Kidney (tissue), 14 donors: Measurements from ENCODE around the gene IMMP2L. TPM values are rescaled to one million over a fixed set of nuclear protein-coding genes. Genes with fewer than 3 reads are reported as not detected.

Experiments used
- DNase-seq, 5 donors: peaks; one replicate each; pipeline ENCODE4 v3.0.0-alpha.2; 2013 to 2020
- FAIRE-seq: peaks from 2 replicates; lab custom pipeline; 2012; peaks lifted over from hg19 to GRCh38; lab: Jason Lieb, UNC
- H3K27ac ChIP-seq, 2 donors: one replicate each; pipeline ENCODE4 v1.7.0; 2013; ENCODE audit warnings: low read depth in 2 of 2, low read length in 2 of 2, inconsistent platforms in 1 of 2
- H3K27me3 ChIP-seq: one replicate; pipeline ENCODE4 v1.7.1; 2013; ENCODE audit warnings: low read length, inconsistent platforms; ENCODE audit not compliant: control insufficient read depth, insufficient read depth
- H3K36me3 ChIP-seq, 3 donors: one replicate each; pipeline versions ENCODE4 v1.7.0 to v1.7.1; 2013; ENCODE audit warnings: low read length in 3 of 3, control low read depth in 1 of 3, inconsistent platforms in 1 of 3; ENCODE audit not compliant: insufficient read depth in 3 of 3, control insufficient read depth in 2 of 3
- H3K4me1 ChIP-seq, 3 donors: one replicate each; pipeline versions ENCODE4 v1.7.0 to v1.7.1; 2013; ENCODE audit warnings: low read length in 3 of 3, inconsistent platforms in 1 of 3, low read depth in 1 of 3; ENCODE audit not compliant: control insufficient read depth in 2 of 3, insufficient read depth in 2 of 3
- H3K4me3 ChIP-seq, 3 donors: one replicate each; pipeline versions ENCODE4 v1.7.0 to v1.8.1; 2013; ENCODE audit warnings: low read length in 3 of 3, control low read depth in 1 of 3, inconsistent platforms in 1 of 3
- H3K9ac ChIP-seq, 3 donors: one replicate each; pipeline versions ENCODE4 v1.7.0 to v1.7.1; 2013; ENCODE audit warnings: low read length in 3 of 3, control low read depth in 1 of 3, inconsistent platforms in 1 of 3
- H3K9me3 ChIP-seq, 3 donors: one replicate each; pipeline versions ENCODE4 v1.7.0 to v1.7.1; 2013; ENCODE audit warnings: low read length in 3 of 3, control low read depth in 1 of 3, inconsistent platforms in 1 of 3; ENCODE audit not compliant: control insufficient read depth in 2 of 3, insufficient read depth in 1 of 3
- intact Hi-C: fragments of 100-400 bp; cut with DNase I; formaldehyde crosslinking; loops from one replicate; pipeline ENCODE4 v1.11.1; 2022
- polyA plus RNA-seq: library from polyadenylated mRNA; stranded (reverse); fragments of 350-450 nt; fragmentation: Illumina TruSeq; extraction: RNeasy Lipid Tissue Mini Kit (QIAGEN cat#74804); gene quantifications from one replicate; pipeline ENCODE4 v1.2.3, GENCODE V29; 2014; ENCODE audit warnings: low read depth, low replicate concordance; ENCODE audit not compliant: insufficient read depth
- total RNA-seq: library from RNA; stranded (reverse); fragmentation: NEBNext Ultra II Directional; extraction: Animal tissue kit (Norgen Biotek cat#: 25700); gene quantifications from one replicate; pipeline ENCODE4 v1.2.1, GENCODE V29; 2021
- TF ChIP-seq, protein P1 (sequence below): IDR thresholded peaks from 3 replicates; pipeline ENCODE4 v1.5.1; 2012; ENCODE audit warnings: mild to moderate bottlenecking, moderate library complexity, borderline replicate concordance; ENCODE audit not compliant: insufficient read depth; ENCODE audit errors: extremely low read depth
- donor health status: control.
- donor health status: control.
- donor health status: control.
- donor health status: control.
- donor health status: control.
- donor health status: DM: yes; HTN: yes; CAD: no.
- donor health status: Normal renal cell carcinoma (clear cell type).

Gene IMMP2L
- total and polyA plus RNA-seq, 2 donors from 2014 or later = 46.4 to 52.1 TPM

DNA sequence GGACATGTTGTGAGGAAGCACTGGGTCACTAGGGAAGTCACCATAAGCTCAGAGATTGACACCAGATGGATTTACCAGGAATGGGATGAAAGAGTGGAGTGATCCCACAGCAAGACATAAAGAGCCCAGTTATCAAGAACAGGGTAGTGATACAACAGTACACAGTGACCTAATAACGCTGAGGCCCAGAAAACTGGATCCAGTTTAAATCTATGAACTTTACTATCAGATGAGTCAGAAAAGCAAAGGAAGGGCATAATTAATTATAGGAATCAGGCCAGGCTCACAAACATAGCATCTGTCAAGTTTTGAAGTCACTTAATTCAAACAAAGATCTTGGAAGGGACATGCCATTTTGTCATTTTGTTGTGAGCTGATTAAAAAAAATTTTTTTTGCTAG, 397.9 kb downstream of the IMMP2L start:
- H3K4me1 ChIP-seq = no peaks in the 10 kb centered on the region
- H3K4me3 ChIP-seq = no peak overlapping the region
- no peaks in the 10 kb centered on the region for H3K27me3 ChIP-seq
- H3K9ac ChIP-seq = no peak overlapping the region
- DNase-seq (no peak), FAIRE-seq (no peak)
- intact Hi-C loops = no loop called here
- H3K36me3 ChIP-seq = no peaks in the 10 kb centered on the region
- no peak overlapping the region for H3K27ac ChIP-seq
- TF ChIP-seq, protein P1, sequence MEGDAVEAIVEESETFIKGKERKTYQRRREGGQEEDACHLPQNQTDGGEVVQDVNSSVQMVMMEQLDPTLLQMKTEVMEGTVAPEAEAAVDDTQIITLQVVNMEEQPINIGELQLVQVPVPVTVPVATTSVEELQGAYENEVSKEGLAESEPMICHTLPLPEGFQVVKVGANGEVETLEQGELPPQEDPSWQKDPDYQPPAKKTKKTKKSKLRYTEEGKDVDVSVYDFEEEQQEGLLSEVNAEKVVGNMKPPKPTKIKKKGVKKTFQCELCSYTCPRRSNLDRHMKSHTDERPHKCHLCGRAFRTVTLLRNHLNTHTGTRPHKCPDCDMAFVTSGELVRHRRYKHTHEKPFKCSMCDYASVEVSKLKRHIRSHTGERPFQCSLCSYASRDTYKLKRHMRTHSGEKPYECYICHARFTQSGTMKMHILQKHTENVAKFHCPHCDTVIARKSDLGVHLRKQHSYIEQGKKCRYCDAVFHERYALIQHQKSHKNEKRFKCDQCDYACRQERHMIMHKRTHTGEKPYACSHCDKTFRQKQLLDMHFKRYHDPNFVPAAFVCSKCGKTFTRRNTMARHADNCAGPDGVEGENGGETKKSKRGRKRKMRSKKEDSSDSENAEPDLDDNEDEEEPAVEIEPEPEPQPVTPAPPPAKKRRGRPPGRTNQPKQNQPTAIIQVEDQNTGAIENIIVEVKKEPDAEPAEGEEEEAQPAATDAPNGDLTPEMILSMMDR = no peak
- H3K9me3 ChIP-seq = no peaks in the 10 kb centered on the region

DNA sequence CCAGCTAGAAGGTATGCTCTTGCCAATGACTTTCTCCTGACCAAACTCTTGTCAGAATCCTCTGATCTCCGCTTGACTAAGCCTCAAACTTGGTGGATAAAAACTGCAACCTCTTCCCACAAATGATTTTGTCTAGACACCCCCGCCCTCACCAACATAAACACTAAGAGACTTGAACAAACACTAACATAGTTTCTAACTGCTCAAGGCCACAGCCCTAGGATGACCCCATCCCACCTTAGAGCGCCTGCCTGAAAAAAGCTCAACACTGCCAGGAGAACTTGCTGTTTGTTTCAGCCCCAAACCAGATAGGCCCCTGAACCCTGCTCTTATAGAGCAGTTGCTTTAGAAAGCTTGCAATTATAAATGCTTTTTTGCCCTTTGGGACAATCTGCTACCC, 399.6 kb downstream of the IMMP2L start:
- no peak overlapping the region for H3K4me3 ChIP-seq
- no peaks in the 10 kb centered on the region for H3K4me1 ChIP-seq
- FAIRE-seq = no peak
- no peaks in the 10 kb centered on the region for H3K36me3 ChIP-seq
- DNase-seq = no peak
- intact Hi-C loops = no loop called here
- H3K9ac ChIP-seq = no peak overlapping the region
- H3K9me3 ChIP-seq = no peaks in the 10 kb centered on the region
- H3K27me3 ChIP-seq = no peaks in the 10 kb centered on the region
- H3K27ac ChIP-seq = no peak overlapping the region
- TF ChIP-seq, protein P1 = no peak

DNA sequence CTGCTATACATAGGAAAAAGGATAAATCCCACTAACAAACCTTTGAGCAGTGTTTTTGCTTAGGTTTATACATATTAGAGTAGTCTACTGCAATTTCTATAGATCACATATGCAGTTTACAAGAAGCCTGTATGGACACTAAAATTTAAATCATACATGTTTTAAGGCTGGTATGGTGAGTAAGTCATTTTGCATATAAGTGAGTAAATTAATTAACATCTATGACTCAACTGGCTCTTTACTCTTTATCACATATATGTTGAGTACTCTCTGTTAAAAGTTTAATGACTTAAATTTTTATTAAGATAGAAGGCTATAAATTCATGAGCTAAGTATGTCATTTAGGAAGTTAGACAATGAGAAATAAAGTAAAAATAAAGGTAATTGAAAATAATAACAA, 402.0 kb downstream of the IMMP2L start:
- no peaks in the 10 kb centered on the region for H3K9me3 ChIP-seq
- no peak for DNase-seq
- TF ChIP-seq, protein P1 = no peak
- H3K9ac ChIP-seq = no peak overlapping the region
- H3K27ac ChIP-seq = no peak overlapping the region
- H3K4me1 ChIP-seq = no peaks in the 10 kb centered on the region
- H3K4me3 ChIP-seq = no peak overlapping the region
- H3K36me3 ChIP-seq = no peaks in the 10 kb centered on the region
- intact Hi-C loops = no loop called here
- FAIRE-seq = no peak
- no peaks in the 10 kb centered on the region for H3K27me3 ChIP-seq

DNA sequence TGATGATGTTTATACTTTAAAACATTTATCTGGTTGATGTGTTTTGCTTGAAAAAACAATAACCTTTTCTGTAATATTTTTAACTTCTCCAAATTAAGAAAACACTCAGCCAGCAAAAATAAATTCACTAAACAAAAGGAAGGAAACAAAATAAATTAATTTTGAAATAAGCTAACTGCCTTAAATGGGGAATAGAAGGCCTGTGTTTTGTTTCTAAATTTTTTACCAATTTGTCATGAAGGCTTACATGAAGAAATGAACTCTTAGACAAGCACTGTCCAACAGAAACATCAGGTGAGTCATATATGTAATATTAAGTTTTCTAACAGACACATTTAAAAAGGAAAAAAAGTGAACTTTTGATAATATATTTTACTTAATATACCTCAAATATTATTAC, 402.9 kb downstream of the IMMP2L start:
- H3K27me3 ChIP-seq = no peaks in the 10 kb centered on the region
- H3K4me3 ChIP-seq = no peak overlapping the region
- no peaks in the 10 kb centered on the region for H3K9me3 ChIP-seq
- TF ChIP-seq, protein P1 = no peak
- no peaks in the 10 kb centered on the region for H3K36me3 ChIP-seq
- no peaks in the 10 kb centered on the region for H3K4me1 ChIP-seq
- DNase-seq = no peak
- intact Hi-C loops = no loop called here
- H3K9ac ChIP-seq = no peak overlapping the region
- no peak for FAIRE-seq
- H3K27ac ChIP-seq = no peak overlapping the region
